Common myeloid progenitor, CD34-positive (primary cell): ENCODE results near the gene SLC8A1.

Source experiments
- CTCF ChIA-PET: fragments of 350-600 bp; sonication (Branson Sonifier 250); formaldehyde crosslinking; loops from one replicate; lab custom pipeline; 2021; ENCODE audit warnings: antibody characterized with exemption; lab: Charles Lee
- POLR2A ChIA-PET: fragments of 350-600 bp; sonication (Branson Sonifier 250); formaldehyde crosslinking; loops from one replicate; lab custom pipeline; 2021; ENCODE audit warnings: antibody characterized with exemption; lab: Charles Lee
- DNase-seq, 3 donors: peaks; one replicate each; pipeline versions ENCODE4 v3.0.0 to v3.0.0-alpha.2; 2013
- H3K27ac ChIP-seq, 2 experiments: 1 replicate in 1 of 2; 2 replicates in 1 of 2; pipeline ENCODE4 v1.7.0; 2013; ENCODE audit warnings: inconsistent platforms in 2 of 2, low read length in 2 of 2, mild to moderate bottlenecking in 2 of 2, low read depth in 1 of 2, moderate library complexity in 1 of 2; ENCODE audit not compliant: severe bottlenecking in 2 of 2, insufficient read depth in 1 of 2, poor library complexity in 1 of 2
- H3K27me3 ChIP-seq, 5 experiments: replicated peaks in 2 of 5; 1 replicate in 3 of 5; 2 replicates in 2 of 5; pipeline versions ENCODE4 v1.6.1 to v1.7.0; 2013; ENCODE audit warnings: low read length in 4 of 5, mild to moderate bottlenecking in 2 of 5, moderate library complexity in 2 of 5, inconsistent platforms in 1 of 5; ENCODE audit not compliant: insufficient read depth in 5 of 5, control insufficient read depth in 4 of 5
- H3K36me3 ChIP-seq, 4 experiments: 1 replicate in 2 of 4; 2 replicates in 2 of 4; pipeline versions ENCODE4 v1.6.1 to v1.7.0; 2013; ENCODE audit warnings: low read length in 3 of 4, control low read depth in 1 of 4, mild to moderate bottlenecking in 1 of 4; ENCODE audit not compliant: control insufficient read depth in 4 of 4, insufficient read depth in 4 of 4
- H3K4me1 ChIP-seq, 4 experiments: 1 replicate in 3 of 4; 2 replicates in 1 of 4; pipeline versions ENCODE4 v1.6.1 to v1.7.1; 2013; ENCODE audit warnings: low read length in 3 of 4, mild to moderate bottlenecking in 3 of 4, control low read depth in 1 of 4, inconsistent platforms in 1 of 4, moderate library complexity in 1 of 4; ENCODE audit not compliant: control insufficient read depth in 4 of 4, insufficient read depth in 4 of 4; ENCODE audit errors: control extremely low read depth in 1 of 4
- H3K4me3 ChIP-seq, 7 experiments: 1 replicate in 4 of 7; 2 replicates in 3 of 7; pipeline versions ENCODE4 v1.5.1 to v1.7.0; 2013; ENCODE audit warnings: mild to moderate bottlenecking in 7 of 7, low read length in 6 of 7, moderate library complexity in 6 of 7, inconsistent platforms in 2 of 7, low read depth in 2 of 7, control low read depth in 1 of 7; ENCODE audit not compliant: insufficient read depth in 4 of 7, control insufficient read depth in 1 of 7; ENCODE audit errors: extremely low read depth in 1 of 7
- H3K9me3 ChIP-seq, 5 experiments: 1 replicate in 4 of 5; 2 replicates in 1 of 5; pipeline versions ENCODE4 v1.6.1 to v1.7.1; 2013; ENCODE audit warnings: low read length in 4 of 5, mild to moderate bottlenecking in 2 of 5, inconsistent platforms in 1 of 5, low read depth in 1 of 5, moderate library complexity in 1 of 5; ENCODE audit not compliant: control insufficient read depth in 4 of 5, insufficient read depth in 2 of 5; ENCODE audit errors: control extremely low read depth in 1 of 5
- WGBS: methylation state at CpG from one replicate; pipeline ENCODE4 v1.1.5; 2013; ENCODE audit not compliant: insufficient coverage; 5-methylcytosine and 5-hydroxymethylcytosine counted together

Gene SLC8A1

DNA sequence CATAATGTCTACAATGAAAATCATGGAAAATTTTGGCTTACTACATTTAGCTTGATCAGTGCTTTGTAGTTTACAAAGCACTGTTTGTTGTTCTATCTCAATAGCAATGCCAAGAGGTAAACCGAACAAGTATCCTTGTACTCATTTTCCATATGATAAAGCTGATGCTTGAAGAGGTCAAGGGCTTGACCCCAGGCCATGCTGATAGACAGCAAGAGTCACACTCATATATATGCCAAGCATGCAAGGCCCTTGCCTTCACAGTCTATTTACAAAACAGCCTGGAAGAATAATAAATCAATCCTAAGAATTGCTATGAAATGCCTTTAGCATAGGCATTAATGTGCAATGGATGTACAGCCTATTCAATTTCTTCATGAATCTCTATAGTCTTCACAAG is 71.8 kb downstream of the SLC8A1 start:
- WGBS = no CpG with 5 or more reads among the region's 1 CpG
- DNase-seq = no peak

DNA sequence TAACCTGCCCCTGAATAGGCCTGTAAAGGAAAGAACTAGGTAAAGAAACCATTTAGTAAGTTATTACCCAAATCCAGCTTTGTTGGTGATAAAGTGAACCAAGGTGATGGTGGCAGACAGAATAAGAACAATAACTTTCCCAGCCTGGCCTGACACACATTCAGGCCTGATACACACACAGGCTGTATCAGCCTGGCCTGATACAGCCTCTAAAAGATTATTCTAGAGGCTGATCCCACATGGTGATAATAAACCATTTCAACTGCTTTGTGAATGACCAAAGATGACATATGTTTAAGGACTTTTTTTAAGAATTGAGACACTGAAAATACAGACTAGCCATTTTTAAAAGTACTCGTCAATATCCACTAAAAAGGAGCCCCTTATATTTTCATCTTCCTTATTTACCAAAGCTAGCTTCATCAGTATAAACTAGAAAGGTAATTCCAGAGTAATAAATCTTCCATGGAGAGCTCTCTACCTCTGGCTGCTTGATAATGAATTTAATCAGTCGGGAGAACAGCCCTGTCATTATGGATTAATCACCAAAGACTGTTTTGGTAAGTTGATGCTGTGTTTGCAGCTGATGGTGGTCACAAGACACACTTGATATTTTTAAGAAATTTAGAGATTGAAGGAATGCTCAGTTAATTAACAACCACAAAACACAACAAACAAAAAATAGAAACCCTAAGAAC is 77.2 kb downstream of the SLC8A1 start:
- no peaks in the 10 kb centered on the region for H3K36me3 ChIP-seq
- 100% methylated on average over 1 of the region's 2 CpGs for WGBS
- no peak overlapping the region for H3K27ac ChIP-seq
- H3K27me3 ChIP-seq = no peaks in the 10 kb centered on the region
- CTCF ChIA-PET = no interaction called here
- POLR2A ChIA-PET = no interaction called here
- H3K4me3 ChIP-seq = no peak overlapping the region
- H3K9me3 ChIP-seq = no peaks in the 10 kb centered on the region
- H3K4me1 ChIP-seq = no peaks in the 10 kb centered on the region
- DNase-seq = no peak

More for the DNA sequence above, 71.8 kb downstream of the SLC8A1 start:
- no peaks in the 10 kb centered on the region for H3K27me3 ChIP-seq
- H3K27ac ChIP-seq = no peak overlapping the region
- CTCF ChIA-PET = no interaction called here
- peaks cover 0 to 5% (median 0%) of the 10 kb centered on the region in 4 experiments for H3K4me1 ChIP-seq
- no peak overlapping the region for H3K4me3 ChIP-seq
- POLR2A ChIA-PET = no interaction called here
- H3K36me3 ChIP-seq = no peaks in the 10 kb centered on the region
- H3K9me3 ChIP-seq = peaks cover 2 to 20% (median 6%) of the 10 kb centered on the region in 5 experiments

DNA sequence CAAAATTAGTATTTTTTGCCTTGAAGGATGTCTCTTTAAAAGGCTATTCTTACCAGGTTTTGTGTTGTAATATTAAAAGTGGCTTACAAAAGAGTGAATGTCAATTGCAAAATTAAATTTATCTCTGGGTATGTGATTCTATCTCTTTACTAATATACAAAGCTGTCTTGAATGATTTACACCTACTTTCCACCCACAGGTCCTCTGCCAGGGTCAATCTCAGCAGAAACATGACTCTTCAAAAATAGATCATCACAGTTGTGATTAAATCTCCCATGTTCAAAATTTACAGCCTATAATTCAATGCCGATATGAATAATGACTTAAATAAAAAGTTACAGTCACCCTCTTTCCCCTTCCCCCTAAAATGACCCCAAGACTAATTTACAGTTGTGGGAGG is 78.8 kb downstream of the SLC8A1 start:
- Histone ChIP-seq H3K9me3 (no peaks in the 10 kb centered on the region), H3K27ac (no peak overlapping the region), H3K27me3 (no peaks in the 10 kb centered on the region), H3K4me3 (no peak overlapping the region), H3K4me1 (no peaks in the 10 kb centered on the region), H3K36me3 (no peaks in the 10 kb centered on the region)
- DNase-seq = no peak
- WGBS = no CpG with 5 or more reads among the region's 1 CpG
- ChIA-PET POLR2A (no interaction called here), CTCF (no interaction called here)

DNA sequence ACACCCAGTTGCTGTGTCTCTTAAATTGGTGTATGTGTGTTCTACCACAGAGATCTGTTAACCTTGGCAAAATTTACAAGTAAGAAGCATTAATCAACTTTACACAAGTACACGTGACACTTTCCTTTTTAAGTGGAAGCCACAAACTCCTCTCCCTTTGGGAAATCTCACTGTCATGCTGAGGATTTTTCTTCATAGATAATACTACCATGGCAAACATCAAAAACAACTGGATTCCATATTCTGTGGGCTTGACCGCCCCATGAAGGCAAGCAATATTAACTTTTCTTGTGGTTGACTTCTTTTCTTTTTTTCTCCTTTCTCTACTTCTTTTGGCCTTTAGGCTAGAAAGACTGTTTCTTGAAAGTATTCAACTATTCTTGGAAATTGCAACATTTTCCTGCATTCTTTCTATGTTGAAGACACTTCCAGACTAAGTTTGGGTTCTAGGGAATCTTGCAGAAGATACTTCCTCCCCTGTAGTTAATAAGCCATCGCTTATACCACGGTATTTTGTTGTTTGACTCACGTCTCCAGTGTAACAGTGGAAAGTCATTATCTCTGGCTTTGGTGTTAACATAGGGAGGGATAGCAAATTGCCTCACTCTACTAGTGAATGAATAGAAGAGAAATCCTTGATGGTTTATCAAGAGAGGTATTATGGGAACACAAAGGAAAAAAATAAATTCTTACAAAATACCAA is 79.5 kb downstream of the SLC8A1 start:
- Histone ChIP-seq H3K36me3 (no peaks in the 10 kb centered on the region), H3K4me1 (no peaks in the 10 kb centered on the region), H3K4me3 (no peak overlapping the region), H3K27ac (no peak overlapping the region), H3K27me3 (no peaks in the 10 kb centered on the region), H3K9me3 (no peaks in the 10 kb centered on the region)
- DNase-seq = no peak
- ChIA-PET CTCF (no interaction called here), POLR2A (no interaction called here)
- WGBS = 84% methylated on average over 4 of the region's 5 CpGs

DNA sequence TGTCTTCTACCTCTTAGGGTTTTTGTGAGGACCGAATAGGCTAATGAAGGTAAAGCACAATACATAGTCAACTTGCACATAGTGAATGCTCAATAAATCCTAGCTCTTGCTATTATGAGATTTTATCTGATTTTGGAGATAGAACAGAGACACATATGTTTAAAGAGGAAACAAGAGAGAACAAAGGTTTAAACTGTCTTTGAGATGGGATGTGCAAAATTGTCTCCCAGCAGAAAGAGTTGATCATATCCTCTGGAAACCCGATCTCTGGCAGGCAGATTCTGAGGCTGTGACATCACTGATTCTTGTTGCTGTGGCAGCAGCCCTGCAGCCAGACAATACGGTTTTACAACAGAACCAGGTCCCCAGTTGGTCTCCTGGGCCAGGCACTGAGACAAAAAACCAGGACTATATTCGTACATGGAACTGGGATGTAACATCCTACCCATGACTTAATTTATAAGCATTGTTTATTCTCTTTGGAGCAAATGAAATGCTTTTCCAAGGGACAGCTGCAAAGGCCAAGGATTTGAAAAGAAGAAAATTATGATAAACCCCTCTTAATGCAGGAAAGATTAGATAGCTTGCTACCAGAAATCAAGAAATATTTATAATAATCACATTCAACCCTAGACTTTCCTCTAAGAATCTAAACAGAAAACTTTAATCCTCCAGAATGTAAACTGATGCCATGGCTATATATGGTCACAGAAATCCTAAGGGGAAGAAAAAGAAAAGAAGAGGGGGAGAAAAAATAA is 80.2 kb downstream of the SLC8A1 start:
- WGBS = 89% methylated on average over 2 of the region's 4 CpGs
- Histone ChIP-seq H3K4me3 (no peak overlapping the region), H3K36me3 (no peaks in the 10 kb centered on the region), H3K27me3 (no peaks in the 10 kb centered on the region), H3K4me1 (no peaks in the 10 kb centered on the region), H3K27ac (no peak overlapping the region), H3K9me3 (no peaks in the 10 kb centered on the region)
- CTCF ChIA-PET = no interaction called here
- POLR2A ChIA-PET = no interaction called here
- DNase-seq = no peak

DNA sequence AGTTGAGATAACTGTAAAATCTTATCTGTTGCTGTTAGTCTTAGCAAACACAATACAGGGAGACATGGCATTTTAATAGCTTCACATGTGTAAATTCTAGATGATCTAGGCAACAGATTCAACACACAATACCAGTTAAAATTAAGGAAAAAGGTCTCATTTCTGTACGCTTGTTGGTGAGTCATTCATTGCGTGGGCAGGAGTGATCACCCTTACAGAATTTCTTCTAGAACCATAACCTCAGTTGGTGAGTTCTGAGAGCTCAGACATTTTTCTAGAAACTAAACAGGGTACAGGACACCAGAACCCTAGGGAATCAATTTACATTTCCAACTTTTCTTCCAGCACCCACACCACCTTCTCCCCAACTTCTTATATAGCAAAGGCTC is 81.9 kb downstream of the SLC8A1 start:
- CTCF ChIA-PET = no interaction called here
- H3K4me1 ChIP-seq = peaks cover 0 to 4% (median 2%) of the 10 kb centered on the region in 4 experiments
- no peaks in the 10 kb centered on the region for H3K27me3 ChIP-seq
- WGBS = 100% methylated on average over 2 of the region's 2 CpGs
- H3K9me3 ChIP-seq = no peaks in the 10 kb centered on the region
- no peak overlapping the region for H3K27ac ChIP-seq
- no peaks in the 10 kb centered on the region for H3K36me3 ChIP-seq
- H3K4me3 ChIP-seq = no peak overlapping the region
- DNase-seq = no peak
- POLR2A ChIA-PET = no interaction called here
